Liver (tissue), 3 donors: ENCODE results near the gene CHDH.

Experiments
- CTCF ChIP-seq: fragments of 150-350 bp; IDR thresholded peaks from 2 replicates; pipeline ENCODE4 v1.5.1; 2017; ENCODE audit warnings: improper control_type of control experiment, low read depth, low read length; ENCODE audit not compliant: missing input control
- HNF4A ChIP-seq, 2 donors: conservative IDR thresholded peaks; 2 replicates each; pipeline ENCODE4 v1.6.1; 2016; ENCODE audit warnings: antibody characterized with exemption in 2 of 2, mild to moderate bottlenecking in 2 of 2
- MAX ChIP-seq: IDR thresholded peaks from 2 replicates; pipeline ENCODE4 v1.6.1; 2016; ENCODE audit warnings: antibody characterized with exemption
- REST ChIP-seq: IDR thresholded peaks from 2 replicates; pipeline ENCODE4 v1.6.1; 2016; ENCODE audit warnings: antibody characterized with exemption, mild to moderate bottlenecking
- RXRA ChIP-seq, 2 donors: IDR thresholded peaks; 2 replicates each; pipeline ENCODE4 v1.6.1; 2017 to 2018; ENCODE audit warnings: antibody characterized with exemption in 2 of 2, mild to moderate bottlenecking in 1 of 2
- TAF1 ChIP-seq: conservative IDR thresholded peaks from 2 replicates; pipeline ENCODE4 v1.6.1; 2016; ENCODE audit warnings: antibody characterized with exemption, mild to moderate bottlenecking
- YY1 ChIP-seq: IDR thresholded peaks from 2 replicates; pipeline ENCODE4 v1.6.1; 2016; ENCODE audit warnings: antibody characterized with exemption, mild to moderate bottlenecking
- donor health status: healthy.
- donor health status: healthy.

GRCh38 chr3:53841296-53841695, 4.9 kb downstream of the CHDH start:
- TF ChIP-seq MAX: peak; percentile 32
- TF ChIP-seq HNF4A (conservative IDR thresholded peaks at IDR 0.05): peak; percentile 65 to 75
- peak; percentile 33 for TF ChIP-seq CTCF
- TF ChIP-seq REST: peak; percentile 82
- TF ChIP-seq RXRA (IDR thresholded peaks at IDR 0.05): peak; percentile 46 to 60
- no peak for TF ChIP-seq TAF1
- TF ChIP-seq YY1: peak; percentile 46
